NCI-H748 (cell line): ENCODE data around the gene MMP2.

Experiments used
- DNase-seq: peaks from one replicate; lab custom pipeline; 2025; ENCODE audit not compliant: unreplicated experiment; lab: John Stamatoyannopoulos, UW

The MMP2 gene

DNA sequence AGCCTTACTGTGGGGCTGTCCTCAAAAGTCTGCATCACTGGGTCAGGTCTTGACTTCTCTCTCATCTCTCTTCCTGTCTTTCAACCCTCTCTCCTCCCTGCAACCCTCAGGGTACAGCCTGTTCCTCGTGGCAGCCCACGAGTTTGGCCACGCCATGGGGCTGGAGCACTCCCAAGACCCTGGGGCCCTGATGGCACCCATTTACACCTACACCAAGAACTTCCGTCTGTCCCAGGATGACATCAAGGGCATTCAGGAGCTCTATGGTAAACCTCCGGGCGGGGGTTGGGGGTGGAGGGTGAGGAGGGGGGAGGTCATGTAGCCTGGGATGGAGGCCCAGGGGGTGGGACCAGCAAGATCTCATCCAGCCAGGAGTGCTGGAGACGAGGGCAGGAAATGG, 12.7 kb downstream of the MMP2 start:
- no peak for DNase-seq

DNA sequence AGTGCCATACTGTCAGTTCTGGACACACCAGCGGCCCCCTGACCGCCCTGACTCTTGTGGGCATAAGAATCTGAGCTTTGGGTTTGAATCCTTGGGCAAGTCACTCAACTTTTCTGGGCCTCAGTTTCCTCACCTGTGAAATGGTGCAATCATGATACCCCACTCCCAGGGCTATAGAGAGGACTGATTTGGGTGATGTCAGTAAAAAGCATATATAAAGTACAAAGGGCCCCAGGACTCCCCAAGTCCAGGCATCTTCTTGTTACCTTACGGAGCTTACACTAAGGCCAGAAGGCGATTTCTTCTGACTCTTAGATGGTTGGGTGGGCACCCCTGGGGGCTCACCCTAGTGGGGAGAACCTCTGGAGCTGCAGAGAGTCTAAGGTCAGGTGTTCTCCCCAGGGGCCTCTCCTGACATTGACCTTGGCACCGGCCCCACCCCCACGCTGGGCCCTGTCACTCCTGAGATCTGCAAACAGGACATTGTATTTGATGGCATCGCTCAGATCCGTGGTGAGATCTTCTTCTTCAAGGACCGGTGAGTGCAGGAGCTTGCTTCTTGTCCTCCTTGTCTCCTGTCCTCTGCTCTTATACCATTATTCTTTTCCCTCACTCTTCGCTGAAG, 13.9 kb downstream of the MMP2 start:
- DNase-seq, result no peak

DNA sequence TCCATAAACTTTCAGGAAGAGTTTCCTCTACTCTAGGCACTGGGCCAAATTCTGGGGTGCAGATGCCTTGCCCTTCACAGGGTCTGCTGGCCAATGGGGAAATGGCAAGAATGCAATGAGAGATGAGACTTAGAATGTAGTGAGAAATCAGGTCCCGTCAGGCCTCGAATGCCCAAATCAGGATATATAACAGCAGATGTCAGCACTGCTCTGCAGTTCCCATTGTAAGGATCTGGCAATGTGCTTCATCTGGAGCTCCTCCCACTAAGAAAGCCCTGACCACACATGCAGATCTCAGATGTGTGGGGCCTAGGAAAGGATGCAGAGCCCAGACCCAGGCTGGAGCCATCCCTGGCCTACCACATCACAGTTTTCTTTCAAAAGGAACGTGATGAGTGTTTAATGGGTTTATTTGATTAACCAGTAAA, 16.0 kb downstream of the MMP2 start:
- no peak for DNase-seq

DNA sequence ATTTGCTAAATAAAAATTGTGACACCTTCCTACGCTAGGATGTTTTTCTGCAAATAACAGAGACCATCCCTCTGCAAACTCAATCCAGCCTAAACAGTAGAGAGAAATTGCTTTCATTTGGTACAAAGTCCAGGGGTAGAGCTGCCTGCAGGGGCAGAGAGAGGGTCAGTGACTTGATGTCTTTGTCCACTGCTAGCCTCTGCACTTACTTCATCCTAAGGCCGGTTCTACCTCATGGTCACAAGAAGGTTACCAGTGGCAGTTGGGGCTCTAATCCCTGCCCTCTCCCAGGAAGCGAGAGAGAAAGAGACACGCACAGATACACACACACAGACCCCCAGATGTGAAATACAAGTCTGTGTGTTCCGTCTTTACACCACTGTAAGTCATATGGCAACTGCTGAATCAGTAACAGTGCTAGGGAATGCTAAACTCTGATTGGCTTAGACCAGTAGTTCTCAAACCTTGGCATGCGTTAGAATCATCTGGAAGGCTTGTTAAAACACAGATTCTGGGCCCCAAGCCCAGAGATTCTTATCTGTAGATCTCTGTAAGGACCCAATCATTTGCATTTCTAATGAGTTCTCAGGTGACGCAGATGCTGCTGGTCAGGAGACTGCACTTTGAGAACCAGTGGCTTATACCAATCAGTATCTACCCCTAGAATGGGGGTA, 16.8 kb downstream of the MMP2 start:
- no peak for DNase-seq

DNA sequence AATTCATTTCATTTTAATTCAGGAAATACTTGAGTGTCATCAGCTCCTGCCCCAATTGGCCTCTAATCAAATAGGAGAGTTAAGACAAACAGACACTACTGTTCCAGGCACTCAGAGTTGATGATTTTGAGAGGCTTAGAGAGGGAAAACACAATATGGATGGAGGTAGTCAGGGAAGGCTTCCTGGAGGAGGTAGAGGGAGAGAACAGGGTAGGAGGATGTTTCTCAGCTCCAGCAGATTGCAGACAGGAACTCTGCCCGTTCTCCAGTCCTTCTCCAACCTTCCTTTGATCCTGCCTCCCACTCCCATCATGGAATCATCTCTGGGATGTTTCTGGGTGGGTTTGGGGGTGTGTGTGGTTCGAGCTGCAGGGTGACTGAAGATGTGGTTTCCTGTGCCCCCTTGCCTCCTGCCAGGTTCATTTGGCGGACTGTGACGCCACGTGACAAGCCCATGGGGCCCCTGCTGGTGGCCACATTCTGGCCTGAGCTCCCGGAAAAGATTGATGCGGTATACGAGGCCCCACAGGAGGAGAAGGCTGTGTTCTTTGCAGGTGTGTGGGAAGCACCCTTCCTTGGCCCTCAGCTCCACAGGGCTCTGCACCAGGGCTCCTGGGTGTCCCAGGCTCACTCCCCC, 17.6 kb downstream of the MMP2 start:
- DNase-seq, result peak; percentile 1

DNA sequence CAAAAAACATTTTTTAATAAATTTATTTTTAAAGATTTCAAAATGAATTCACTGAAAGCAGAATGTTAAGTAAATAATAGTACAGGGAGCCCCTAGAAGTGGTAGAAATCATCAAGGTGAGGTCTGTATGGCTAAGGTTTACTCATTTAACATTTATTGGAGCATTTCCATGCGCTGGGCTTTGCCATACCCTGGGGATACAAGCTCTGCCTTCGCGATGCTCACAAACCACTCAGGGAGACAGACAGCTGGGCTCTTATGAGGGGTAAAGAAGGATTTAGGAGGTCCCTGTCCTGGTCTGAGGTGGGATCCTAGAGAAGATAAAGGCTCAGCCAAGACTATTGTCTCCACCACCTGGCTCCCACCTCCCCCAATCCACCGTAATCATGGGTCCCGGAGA, 18.6 kb downstream of the MMP2 start:
- no peak for DNase-seq

DNA sequence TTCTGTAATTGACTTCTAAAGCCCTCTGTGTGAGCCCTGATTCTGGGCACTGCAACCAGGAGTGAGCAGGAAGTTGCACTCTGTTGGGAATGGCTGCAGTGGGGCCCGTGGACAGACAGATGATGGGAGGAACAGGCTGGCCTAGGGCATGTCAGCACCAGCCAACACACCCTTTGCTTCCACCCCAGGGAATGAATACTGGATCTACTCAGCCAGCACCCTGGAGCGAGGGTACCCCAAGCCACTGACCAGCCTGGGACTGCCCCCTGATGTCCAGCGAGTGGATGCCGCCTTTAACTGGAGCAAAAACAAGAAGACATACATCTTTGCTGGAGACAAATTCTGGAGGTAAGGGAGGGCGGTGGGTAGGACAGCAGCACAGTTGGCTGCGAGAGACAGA, 19.1 kb downstream of the MMP2 start:
- DNase-seq, result no peak

DNA sequence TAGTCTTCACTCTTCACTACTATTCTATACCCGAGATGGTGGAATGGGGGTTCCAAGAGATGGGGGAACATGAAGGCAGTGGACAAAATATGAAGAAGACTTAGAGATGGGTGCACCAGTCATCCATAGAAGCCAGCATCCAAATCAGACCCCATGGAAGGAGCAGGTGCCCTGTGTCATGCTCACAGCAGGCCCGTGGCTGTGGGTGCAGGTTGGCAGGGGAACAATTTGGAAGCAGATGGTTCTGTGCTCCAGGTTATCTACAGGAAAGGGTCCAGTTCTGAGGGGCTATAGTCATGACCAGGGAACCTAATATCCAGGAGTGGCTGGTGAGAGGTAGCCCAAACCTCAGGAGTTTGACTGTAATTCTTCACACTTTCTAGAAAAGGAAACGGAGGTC, 20.3 kb downstream of the MMP2 start:
- no peak for DNase-seq

DNA sequence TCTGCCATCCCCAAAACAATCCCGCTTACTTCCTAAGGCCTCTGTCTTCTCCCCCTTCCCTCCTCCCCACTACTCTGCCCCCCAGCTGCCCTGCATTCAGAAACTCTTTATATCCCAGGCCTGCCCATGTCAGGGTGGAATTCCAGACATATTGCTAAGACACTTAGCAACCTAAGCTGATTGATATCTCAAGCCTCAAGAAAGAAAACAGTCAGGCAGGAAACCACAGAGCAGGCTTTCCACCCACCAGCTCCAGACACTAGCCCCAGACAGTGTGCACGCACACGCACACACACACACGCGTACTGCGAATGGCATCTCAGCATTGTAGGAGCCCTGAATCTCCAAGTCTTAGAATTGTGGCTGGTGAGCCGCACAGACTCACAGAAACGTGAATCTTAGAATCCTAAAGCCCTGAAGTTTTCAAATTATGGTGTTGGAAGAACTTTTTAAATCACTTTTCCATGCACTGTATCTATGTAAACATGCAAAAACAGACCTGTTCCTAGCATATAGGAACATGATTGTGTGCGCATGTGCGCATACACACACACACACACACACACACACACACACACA, 21.0 kb downstream of the MMP2 start:
- no peak for DNase-seq

DNA sequence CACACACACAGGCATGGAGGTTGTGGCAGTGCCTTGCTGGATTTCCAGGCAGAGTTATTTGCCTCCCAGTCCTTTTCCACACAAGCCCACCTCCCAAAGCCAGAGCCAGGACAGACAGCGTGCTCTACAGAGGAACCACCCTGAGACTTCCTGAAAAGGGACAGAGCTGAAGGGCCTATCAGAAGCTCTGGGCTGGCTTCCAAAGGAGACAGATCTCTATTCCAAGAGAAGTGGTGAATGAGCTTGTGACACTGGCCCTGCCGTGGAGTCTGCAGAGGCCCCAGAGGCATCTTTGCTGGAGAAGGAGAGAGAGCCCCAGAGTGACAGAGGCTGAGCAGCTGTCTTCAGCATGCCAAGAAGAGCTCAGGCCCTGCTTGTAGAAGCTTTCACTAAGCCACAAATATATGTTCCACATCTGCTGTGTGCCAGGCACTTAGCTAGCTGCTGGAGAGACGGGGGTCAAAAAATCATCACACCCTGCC, 21.6 kb downstream of the MMP2 start:
- DNase-seq, result no peak

DNA sequence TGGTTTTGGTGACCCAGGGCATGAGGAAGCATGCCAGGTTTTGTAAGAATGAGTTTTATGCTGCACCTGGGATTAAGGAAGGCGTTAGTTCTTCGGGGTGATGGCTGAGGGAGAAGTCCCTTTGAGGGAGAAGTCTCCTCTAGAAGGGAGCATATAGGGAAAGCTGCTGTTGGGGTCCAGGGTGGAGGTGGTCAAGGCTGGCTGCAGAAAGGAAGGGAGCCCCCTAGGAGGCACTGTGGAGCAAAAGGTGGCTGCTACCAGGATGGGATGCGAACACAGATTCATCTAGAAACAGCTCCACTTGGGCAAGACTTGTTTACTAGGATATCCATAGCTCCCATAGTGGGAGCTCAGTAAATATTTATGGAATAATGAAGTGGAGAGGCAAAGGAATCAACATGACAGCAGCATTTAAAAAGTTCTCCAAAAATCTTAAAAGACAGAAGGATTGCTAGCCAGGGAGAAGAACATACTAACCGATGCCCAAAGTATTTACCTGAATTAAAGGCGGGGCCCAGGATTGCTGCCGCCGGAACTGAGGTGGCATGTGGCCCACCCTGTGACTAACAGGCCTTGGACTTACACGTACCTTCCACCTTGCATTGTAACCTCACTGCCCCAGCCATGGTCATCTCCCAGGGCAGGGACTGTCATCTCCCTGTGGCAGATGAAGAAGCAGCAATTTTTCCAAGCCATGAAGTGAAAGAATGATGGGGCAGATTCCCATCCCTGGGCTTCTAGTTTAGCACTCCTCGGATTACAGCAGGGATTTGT, 22.7 kb downstream of the MMP2 start:
- no peak for DNase-seq

DNA sequence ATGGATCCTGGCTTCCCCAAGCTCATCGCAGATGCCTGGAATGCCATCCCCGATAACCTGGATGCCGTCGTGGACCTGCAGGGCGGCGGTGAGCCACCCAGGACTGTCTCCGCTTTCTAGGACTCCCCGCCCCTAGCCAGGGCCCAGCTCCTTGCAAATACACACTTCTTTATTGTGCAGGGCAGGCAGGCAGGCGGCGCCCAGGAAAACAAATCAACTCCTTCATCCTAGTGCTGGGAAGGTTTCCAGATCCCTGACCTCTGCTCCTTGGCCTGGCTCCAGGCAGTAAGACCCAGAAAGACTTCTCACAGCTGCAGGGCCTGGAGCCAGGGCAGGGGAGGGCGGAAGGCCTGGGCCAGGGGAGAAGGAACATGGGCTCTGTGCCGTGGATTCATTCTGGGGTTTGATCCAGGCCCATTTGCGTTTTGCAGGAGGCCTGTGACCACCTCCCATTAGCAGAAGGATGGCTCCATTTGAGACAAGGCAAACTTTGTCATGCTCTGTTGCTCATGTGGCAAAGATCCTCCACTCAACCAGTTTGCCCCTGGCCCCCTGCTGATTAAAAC, 23.9 kb downstream of the MMP2 start:
- DNase-seq, result no peak

DNA sequence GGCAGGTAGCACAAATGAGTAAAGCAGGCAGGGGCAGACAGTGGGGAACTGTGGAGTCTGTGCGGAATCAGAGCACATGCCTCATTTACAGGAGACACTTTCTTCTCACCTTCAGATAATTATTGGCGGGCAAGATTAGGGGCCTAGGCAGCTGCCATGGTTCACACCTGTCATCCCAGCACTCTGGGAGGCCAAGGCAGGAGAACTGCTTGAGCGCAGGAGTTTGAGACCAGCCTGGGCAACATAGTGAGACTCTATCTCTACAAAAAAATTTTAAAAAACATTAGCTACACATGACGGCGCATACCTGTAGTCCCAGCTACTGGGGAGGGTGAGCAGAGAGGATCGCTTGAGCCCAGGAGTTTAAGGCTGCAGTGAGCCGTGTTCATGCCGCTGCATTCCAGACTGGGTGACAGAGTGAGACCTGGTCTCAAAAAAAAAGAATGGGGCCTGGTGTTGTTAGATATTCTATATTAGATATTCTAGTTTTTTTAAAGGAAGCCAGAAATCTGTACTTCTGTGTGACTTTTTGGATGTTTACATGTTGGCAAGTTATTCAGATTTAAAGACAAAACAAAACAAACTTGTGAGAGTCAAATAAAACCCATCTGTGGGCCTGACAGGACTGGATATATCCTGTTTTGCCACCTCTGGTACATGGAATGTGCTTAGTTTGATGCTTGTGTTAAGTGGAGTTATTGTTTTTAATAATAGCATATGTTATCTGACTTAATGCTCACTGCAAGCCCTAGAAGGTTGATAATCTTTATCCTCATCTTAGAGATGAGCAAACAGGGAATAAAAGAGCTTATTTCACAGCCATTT, 24.9 kb downstream of the MMP2 start:
- DNase-seq, result no peak

DNA sequence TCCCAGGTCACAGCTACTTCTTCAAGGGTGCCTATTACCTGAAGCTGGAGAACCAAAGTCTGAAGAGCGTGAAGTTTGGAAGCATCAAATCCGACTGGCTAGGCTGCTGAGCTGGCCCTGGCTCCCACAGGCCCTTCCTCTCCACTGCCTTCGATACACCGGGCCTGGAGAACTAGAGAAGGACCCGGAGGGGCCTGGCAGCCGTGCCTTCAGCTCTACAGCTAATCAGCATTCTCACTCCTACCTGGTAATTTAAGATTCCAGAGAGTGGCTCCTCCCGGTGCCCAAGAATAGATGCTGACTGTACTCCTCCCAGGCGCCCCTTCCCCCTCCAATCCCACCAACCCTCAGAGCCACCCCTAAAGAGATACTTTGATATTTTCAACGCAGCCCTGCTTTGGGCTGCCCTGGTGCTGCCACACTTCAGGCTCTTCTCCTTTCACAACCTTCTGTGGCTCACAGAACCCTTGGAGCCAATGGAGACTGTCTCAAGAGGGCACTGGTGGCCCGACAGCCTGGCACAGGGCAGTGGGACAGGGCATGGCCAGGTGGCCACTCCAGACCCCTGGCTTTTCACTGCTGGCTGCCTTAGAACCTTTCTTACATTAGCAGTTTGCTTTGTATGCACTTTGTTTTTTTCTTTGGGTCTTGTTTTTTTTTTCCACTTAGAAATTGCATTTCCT, 26.5 kb downstream of the MMP2 start:
- no peak for DNase-seq

DNA sequence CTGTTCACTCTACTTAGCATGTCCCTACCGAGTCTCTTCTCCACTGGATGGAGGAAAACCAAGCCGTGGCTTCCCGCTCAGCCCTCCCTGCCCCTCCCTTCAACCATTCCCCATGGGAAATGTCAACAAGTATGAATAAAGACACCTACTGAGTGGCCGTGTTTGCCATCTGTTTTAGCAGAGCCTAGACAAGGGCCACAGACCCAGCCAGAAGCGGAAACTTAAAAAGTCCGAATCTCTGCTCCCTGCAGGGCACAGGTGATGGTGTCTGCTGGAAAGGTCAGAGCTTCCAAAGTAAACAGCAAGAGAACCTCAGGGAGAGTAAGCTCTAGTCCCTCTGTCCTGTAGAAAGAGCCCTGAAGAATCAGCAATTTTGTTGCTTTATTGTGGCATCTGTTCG, 27.1 kb downstream of the MMP2 start:
- DNase-seq, result peak; percentile 46

DNA sequence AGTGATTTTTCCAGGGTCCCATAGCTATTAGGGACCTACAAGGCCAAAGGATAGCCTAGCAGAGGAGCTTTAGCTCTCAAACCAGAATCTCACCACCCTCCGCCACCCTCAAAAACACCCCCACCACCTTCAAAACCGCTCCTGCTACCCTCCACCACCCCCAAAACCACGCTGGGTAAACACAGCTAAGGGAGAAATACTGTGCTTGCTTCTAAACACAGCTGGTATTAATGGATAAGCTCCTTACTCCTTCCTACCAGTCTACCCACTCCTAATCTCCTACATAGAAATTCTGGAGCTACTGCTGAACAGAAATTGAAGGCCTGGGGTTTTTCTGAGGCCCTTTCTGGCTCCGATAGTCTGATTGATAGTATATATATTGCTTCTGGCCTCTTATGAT, 27.7 kb downstream of the MMP2 start:
- DNase-seq, result no peak

DNA sequence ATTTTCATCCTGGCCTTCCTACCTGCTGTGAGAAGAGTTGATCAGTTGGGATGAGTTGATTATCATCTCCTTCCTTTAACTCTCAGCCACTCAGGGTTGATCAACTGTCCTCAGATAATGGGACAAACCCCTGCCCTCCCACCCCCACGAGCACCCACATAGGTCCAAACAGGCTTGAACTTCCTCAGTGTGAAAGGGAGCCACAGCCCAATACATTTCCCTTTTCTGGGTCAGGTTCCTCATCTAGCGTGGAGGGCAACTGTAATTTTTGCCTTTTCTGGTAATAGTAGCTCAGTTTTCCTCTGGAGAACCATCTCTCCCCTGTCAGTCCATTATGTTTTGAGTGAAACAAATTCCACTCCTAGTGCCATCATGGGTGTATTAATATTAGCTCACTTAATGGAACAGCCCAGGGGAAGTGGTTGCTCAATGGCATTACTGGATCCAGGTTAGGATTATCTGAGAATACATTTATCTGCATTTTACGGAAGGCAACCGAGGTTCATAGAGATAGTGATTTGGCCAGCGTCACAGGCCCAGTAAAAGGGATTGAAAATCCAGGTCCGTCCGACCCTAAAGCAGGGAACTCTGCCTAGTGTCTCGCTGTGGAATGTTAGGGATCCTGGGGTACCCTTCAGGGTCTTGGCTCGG, 29.4 kb downstream of the MMP2 start:
- DNase-seq, result no peak

DNA sequence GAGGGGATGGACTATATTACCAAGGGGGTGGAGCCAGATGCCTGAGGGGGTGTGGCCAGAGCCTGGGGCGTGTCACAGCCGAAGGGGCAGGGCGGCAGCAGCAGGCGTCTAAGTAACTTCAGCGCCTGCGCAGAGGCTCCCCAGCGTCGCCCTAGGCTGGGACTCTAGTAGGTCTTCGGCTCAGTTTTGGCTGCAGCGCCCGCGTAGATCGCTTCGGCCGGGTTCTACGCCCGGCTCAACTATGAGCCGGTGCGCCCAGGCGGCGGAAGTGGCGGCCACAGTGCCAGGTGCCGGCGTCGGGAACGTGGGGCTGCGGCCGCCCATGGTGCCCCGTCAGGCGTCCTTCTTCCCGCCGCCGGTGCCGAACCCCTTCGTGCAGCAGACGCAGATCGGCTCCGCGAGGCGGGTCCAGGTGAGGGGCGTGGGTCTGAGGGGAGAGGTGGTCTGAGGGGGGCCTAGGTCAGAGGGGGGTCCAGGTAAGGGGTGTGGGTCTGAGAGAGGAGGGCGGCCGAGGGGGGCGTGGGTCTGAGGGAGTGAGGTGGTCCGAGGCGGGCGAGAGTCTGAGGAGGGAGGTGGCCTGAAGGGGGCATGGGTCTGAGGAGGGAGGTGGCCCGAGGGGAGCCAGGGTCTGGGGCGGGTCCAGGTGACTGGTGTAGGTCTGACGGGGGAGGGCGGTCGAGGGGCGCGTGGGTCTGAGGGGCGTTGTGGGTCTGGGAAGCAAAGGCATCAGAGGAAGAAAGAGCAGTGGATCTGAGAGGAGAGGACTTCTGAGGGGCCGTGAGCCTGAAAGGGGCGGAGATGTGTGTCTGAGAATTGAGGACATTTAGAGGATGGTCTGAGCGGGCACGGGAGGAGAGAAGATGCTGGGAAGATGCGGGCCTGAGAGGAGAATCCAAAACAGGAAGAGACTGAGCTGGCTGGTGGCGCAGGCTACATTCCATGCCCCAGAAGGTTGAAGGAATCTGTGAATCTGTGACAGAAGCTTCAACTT, 30.2 kb downstream of the MMP2 start, which contains the start of gene LPCAT2:
TSS of gene LPCAT2 (plus strand) at position 132 of the 991 bp plus-strand sequence. CDS start at position 242, 110 bp downstream.
- peak; percentile 76 for DNase-seq
